Activated CD8-positive, alpha-beta memory T cell treated with anti-CD3 and anti-CD28 coated beads for 48 hours (primary cell): Measurements from ENCODE around the gene FRMD4B.
"Not testable (repeated sequence)": the region's sequence is repeated elsewhere in the genome, so short reads cannot be mapped to it uniquely, and the experiment has no call there.

Experiments used
- DNase-seq, 3 experiments: peaks; one replicate each; pipeline ENCODE4 v3.0.0-alpha.2; 2020; ENCODE audit warnings: low read depth in 2 of 3, low spot score in 2 of 3

The FRMD4B gene

DNA sequence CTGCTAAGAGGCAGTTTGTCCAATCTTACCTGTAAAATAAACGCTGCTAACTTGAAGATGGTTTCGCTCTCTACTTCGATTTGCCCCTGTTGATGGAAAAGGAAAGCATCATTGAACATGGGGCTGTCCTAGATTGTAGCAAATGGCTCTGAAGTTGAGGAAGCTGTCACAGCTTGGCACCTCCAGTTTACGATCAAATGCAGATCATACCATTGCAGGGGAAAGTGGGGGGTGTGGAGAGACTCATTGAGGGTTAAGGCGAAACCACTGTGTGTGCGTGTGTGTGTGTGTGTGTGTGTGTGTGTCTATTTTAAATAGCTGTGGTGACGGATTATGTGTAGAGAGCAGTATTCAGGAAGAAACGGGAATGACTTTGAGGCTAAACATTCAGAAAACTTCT lies 135.9 kb downstream of the FRMD4B start:
- no peak for DNase-seq

- no peak for DNase-seq
Measured at GRCh38 chr3:69249001-69249400, 136.9 kb downstream of the FRMD4B start.

- no peak for DNase-seq
Measured at GRCh38 chr3:69248436-69248835, 137.5 kb downstream of the FRMD4B start.

GRCh38 chr3:69246612-69247011 lies 139.3 kb downstream of the FRMD4B start:
- no peak for DNase-seq

DNA sequence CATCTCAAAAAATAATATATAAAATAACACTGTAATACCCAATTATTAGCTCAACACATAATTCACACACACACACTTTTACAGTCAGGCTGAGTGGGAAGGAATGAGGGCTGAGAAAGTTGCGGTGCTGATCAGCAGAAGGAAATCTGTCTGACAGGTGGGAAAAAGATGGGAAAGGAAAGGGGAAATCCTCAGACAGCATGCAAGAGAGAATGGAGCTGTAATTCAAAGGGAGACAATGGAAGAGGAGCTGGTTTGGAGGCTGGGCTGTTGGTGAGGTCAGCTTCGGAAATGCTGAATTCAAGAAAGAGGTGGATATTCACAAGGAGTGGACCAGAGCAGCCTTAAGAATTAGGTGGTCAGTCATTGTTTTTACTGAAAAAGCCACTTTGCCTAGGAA lies 141.8 kb downstream of the FRMD4B start:
- no peak for DNase-seq

DNA sequence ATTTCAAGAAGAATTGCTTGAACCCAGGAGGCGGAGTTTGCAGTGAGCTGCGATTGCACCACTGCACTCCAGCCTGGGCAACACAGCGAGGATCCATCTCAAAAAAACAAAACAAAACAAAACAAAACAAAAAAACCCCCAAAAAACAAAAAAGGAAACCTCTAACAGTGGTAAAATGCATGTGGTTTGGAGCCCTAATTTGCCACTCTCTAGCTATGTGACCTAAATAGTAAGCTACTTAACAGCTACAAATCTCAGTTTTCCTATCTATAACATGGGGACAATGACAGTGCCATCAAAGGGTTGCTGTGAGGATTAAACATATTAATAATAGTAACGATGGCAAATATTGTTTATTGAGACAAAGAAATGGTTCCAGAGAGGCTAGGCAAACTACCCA lies 144.1 kb downstream of the FRMD4B start:
- no peak for DNase-seq

DNA sequence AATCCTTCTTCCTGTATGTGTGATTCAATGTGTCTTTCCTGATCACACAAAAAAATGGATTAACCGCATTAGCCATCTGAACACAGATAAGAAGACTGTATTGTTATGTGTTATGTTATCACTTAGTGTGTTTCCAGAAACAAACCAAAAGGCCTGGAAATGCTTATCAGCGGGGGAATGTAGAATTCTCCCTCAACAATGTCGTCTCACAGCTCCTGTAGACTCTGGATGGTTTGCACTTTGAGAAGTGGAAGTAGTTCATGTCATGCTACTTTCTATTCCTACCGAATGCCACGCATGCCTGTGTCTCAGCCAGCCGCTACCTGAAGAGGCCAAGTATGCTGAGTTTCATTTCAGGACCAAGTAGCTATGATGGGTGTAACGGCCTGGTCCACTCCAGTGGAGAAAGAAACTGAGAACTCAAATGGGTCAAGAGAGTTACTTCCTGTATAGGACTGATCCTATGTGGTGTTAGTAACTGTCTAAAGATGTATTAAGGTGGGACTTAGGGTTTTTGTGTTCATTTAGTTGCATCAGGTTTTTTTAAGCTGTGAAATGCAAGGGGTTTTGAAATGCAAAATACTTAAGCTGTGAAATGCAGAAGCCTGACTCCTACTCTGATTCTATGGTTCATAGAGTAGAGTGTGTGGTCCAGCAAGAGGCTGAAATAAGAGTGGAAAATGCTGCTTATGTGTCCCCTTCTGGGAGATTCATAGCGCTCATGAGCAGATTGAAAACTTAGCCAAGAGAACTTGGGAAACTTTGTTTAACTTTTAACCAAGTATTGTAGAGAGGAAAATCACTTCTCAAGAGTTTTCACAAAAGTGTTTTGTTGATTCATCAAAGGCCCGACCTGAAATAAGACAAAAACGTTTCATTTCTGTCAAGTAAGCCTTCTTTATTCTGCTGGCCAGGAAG lies 145.0 kb downstream of the FRMD4B start:
- no peak for DNase-seq

DNA sequence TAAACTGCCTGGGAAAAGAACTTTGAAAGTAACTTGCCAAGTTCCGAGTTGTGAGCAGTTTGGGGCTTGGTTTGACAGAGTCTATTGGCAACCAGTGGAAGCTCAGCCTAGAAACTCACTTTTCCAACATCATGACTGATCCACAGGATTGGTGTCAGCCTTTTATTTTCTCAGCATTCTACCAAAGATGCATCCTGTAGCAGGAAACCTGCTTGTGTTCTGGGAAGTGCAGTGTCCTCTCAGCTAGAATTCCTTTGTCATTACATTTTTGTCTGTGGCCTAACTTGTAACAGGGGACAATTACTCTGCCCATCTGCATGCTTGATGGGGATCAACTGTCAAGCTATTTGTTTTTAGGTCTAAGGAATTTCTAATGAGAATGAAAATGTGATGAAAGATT lies 146.8 kb downstream of the FRMD4B start:
- DNase-seq = no peak

DNA sequence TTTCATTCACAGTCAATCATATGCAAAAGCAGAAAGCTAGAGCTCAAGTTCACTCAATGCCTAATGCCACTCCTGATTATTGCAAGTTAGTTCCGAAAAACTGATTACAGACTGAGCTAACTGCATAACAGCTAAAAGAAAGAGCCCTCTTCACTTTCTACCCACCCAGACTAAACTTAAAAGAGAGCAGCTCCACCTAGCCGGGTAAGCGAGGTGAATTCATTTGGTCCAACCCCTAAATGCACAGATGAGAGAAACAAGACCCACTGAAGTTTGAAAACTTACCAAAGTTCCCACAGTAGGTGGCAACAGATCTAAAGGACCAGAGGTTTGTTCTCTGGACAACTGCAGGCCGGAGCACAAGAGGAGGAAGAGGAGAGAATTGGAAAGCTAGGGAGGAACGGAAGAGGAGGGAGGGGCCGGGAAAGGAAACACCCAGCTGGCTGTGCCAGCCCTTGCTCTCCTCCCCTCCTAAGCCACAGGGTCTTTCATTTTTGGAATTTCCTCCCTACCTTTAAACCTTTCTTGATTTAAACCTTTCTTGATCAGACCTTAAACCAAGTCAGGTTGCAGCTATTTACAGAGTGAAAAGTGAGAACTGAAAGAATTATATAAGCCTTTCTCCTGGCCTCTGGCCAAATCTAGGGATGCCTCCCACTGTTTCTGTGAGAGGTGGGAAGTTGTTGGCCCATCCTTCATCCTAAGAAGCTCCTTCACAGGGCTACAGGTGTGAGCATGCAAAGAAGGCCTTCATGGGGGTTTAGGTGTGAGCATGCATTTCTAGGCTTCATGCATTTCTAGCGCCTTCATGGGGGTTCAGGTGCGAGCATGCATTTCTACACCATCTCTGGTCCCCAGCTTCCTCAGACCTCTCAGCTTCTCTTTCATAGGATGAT lies 148.8 kb downstream of the FRMD4B start:
- DNase-seq = no peak

DNA sequence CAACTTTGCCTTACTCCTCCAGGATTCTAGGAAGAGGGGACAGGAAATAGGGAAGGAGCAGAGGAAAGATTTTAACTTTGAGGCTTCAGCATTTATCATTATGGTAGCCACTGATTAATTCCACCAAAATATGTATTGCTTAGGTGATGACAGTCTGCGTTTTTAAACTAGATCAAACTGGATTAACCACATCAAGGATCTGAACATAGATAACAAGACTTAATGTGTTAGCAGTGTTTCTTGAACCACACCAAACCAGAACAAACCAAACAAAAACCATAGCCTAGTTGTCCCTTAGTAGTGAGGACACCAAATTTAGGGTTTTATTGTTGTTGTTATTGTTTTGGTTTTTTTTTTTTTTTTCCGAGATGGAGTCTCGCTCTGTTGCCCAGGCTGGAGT lies 150.0 kb downstream of the FRMD4B start:
- DNase-seq = no peak

GRCh38 chr3:69235227-69235626 lies 150.7 kb downstream of the FRMD4B start:
- not testable (repeated sequence) for DNase-seq

- no peak for DNase-seq
Measured at GRCh38 chr3:69232482-69232881, 153.4 kb downstream of the FRMD4B start.

- no peak for DNase-seq
Measured at GRCh38 chr3:69231929-69232440, 153.9 kb downstream of the FRMD4B start.

DNA sequence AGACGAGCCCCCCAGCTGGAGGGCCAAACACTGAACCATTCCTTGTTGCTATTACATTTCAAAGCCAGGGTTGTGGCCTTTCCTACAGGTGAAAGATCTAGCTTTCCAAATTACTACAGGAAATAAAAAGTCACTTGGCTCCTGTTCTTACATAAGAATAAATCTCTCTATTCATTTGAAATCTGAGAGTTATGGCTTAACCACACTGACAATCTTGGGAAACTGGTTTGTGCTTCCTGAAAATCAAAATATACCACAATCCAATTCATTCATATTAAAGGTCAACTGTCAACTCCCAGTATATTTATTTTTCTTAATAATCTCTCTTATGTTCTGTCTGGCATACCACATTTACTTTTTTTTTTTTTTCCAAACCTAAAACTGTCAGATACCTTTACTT lies 159.8 kb downstream of the FRMD4B start:
- no peak for DNase-seq

DNA sequence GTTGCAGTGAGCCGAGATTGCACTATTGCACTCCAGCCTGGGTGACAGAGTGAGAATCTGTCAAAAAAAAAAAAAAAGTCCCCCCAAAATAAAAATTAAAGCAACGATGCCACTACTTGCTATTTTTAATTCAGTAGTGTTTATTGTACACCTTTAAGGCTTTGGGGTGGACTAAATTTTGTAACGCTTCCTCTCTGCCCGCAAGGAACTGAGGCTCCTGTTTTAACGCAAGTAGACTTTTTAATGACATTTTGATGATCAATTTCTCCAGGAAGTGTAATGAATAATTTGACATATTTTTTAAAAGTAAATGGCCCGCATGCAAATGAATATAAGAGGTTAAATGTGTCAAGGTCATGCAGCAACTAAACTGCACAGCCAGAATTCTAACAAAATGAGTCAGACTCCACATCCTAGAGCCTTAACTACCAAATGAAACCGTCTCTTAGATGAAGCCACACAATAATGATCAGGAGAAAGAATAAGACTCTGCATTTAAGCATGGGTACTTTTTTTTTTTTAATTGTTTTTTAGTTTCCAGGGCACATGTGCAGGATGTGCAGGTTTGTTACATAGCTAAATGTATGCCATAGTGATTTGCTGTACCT lies 166.7 kb downstream of the FRMD4B start:
- DNase-seq = no peak

DNA sequence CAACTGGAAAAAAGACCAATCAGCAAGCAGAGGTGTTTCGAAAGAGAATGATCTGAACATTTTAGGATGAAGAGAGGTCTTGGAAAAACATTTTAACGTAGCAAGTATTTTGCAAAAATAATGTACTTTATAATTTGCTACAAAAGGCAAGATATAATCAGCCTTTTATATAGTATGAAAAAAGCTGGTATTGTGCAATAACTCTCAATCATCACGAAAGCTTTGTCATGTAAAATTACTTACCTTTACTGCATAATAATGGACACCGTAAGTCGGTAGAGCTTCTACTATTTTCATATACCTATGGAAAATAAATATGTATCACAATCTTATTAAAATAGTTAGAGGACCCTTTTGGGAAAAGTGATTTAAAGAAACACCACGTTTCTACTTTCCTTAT lies 167.8 kb downstream of the FRMD4B start:
- DNase-seq = no peak

- DNase-seq = no peak
Measured at GRCh38 chr3:69216981-69217380, 168.9 kb downstream of the FRMD4B start.

DNA sequence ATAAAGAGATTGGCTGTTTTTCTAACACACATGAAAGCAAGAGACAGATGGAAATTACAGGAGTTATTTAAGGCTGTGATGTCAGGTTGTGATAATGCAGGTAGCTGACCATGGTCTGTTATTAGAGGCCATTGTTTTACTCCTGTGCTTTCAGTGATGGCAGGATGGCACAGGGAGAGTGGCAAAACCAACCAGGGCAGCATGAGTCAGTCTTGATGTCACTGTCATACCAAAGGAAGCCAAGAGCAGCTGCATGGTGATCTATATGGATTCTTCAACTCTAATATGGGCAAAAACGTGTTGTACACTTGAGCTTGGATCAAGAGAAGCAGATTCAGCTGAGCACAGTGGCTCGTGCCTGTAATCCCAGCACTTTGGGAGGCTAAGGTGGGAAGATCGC lies 171.6 kb downstream of the FRMD4B start:
- DNase-seq = no peak

- DNase-seq = no peak
Measured at GRCh38 chr3:69212411-69213160, 173.3 kb downstream of the FRMD4B start.

- DNase-seq = no peak
Measured at GRCh38 chr3:69210068-69210730, 175.7 kb downstream of the FRMD4B start.
